22Rv1 (cell line): Measurements from ENCODE around the gene GSG1L.

Experiments
- ZFX ChIP-seq: fragments of 450-650 bp; IDR thresholded peaks from 2 replicates; pipeline ENCODE4 v1.6.1; 2017; ENCODE audit warnings: antibody characterized with exemption, borderline replicate concordance
- TF ChIP-seq, protein P1 (sequence below): fragments of 450-650 bp; IDR thresholded peaks from 2 replicates; pipeline ENCODE4 v1.5.1; 2017; ENCODE audit warnings: mild to moderate bottlenecking

- TF ChIP-seq, protein P1, sequence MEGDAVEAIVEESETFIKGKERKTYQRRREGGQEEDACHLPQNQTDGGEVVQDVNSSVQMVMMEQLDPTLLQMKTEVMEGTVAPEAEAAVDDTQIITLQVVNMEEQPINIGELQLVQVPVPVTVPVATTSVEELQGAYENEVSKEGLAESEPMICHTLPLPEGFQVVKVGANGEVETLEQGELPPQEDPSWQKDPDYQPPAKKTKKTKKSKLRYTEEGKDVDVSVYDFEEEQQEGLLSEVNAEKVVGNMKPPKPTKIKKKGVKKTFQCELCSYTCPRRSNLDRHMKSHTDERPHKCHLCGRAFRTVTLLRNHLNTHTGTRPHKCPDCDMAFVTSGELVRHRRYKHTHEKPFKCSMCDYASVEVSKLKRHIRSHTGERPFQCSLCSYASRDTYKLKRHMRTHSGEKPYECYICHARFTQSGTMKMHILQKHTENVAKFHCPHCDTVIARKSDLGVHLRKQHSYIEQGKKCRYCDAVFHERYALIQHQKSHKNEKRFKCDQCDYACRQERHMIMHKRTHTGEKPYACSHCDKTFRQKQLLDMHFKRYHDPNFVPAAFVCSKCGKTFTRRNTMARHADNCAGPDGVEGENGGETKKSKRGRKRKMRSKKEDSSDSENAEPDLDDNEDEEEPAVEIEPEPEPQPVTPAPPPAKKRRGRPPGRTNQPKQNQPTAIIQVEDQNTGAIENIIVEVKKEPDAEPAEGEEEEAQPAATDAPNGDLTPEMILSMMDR = no peak
- TF ChIP-seq ZFX = no peak
These were observed 161.0 kb downstream of the GSG1L start for GRCh38 chr16:27902551-27902950.
